ENCODE data around the gene DDO.

The DDO gene

DNA sequence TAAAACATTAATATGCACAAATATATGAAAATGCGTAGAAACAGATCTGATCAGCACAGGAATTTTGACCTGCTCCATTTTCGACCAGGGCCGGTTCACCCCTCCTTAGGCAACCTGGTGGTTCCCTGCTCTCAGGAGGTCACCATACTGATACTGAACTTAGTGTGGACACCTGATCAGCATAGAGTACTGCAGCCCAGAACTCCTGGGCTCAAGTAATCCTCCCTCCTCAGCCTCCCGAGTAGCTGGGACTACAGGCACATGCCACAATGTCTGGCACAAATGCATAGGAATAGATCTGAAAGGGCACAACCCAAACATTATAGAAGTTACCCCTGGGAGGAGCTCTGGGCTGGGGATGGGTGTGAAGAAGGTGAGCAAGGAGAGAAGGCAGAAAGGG, 24.7 kb upstream of the DDO start:
- ChIA-PET POLR2A (no interaction called here), CTCF (no interaction called here)
- no peak for DNase-seq (ENCODE audit: extremely low spot score)
- no peak for TF ChIP-seq SP1 (IDR thresholded peaks at IDR 0.05)
- TF ChIP-seq ELF4 (IDR thresholded peaks at IDR 0.05) = no peak
- TF ChIP-seq, protein P1, sequence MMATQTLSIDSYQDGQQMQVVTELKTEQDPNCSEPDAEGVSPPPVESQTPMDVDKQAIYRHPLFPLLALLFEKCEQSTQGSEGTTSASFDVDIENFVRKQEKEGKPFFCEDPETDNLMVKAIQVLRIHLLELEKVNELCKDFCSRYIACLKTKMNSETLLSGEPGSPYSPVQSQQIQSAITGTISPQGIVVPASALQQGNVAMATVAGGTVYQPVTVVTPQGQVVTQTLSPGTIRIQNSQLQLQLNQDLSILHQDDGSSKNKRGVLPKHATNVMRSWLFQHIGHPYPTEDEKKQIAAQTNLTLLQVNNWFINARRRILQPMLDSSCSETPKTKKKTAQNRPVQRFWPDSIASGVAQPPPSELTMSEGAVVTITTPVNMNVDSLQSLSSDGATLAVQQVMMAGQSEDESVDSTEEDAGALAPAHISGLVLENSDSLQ (IDR thresholded peaks at IDR 0.05) = no peak
- TF ChIP-seq FOXK2 (IDR thresholded peaks at IDR 0.05) = no peak
- no peak for TF ChIP-seq NFRKB (IDR thresholded peaks at IDR 0.05)
- no peak for TF ChIP-seq FOXA1 (IDR thresholded peaks at IDR 0.05)
- no peak for TF ChIP-seq BHLHE40 (IDR thresholded peaks at IDR 0.05; ENCODE audit: borderline replicate concordance)
- TF ChIP-seq LEF1 (IDR thresholded peaks at IDR 0.05; ENCODE audit: borderline replicate concordance) = no peak
- no peak for TF ChIP-seq TARDBP (IDR thresholded peaks at IDR 0.05)
- TF ChIP-seq ARNT (IDR thresholded peaks at IDR 0.05) = no peak
- TF ChIP-seq HDGF (IDR thresholded peaks at IDR 0.05; ENCODE audit: borderline replicate concordance) = no peak
- no peak for TF ChIP-seq ZNF384 (IDR thresholded peaks at IDR 0.05)
- no peak for TF ChIP-seq CTBP1 (IDR thresholded peaks at IDR 0.05; ENCODE audit: borderline replicate concordance)
- no peak for TF ChIP-seq SUZ12 (IDR thresholded peaks at IDR 0.05)
- no peak for TF ChIP-seq L3MBTL2 (conservative IDR thresholded peaks at IDR 0.05)
- TF ChIP-seq FOXM1 (IDR thresholded peaks at IDR 0.05; ENCODE audit: borderline replicate concordance) = no peak

- DNase-seq (ENCODE audit: extremely low spot score) = no peak
- ChIA-PET CTCF (no interaction called here), POLR2A (no interaction called here)
- no peak for TF ChIP-seq CTBP1 (IDR thresholded peaks at IDR 0.05; ENCODE audit: borderline replicate concordance)
- TF ChIP-seq FOXK2 (IDR thresholded peaks at IDR 0.05) = no peak
- no peak for TF ChIP-seq ELF4 (IDR thresholded peaks at IDR 0.05)
- TF ChIP-seq, protein P1 (IDR thresholded peaks at IDR 0.05) = no peak
- TF ChIP-seq SP1 (IDR thresholded peaks at IDR 0.05) = no peak
- TF ChIP-seq FOXM1 (IDR thresholded peaks at IDR 0.05; ENCODE audit: borderline replicate concordance) = no peak
- no peak for TF ChIP-seq NFRKB (IDR thresholded peaks at IDR 0.05)
- TF ChIP-seq FOXA1 (IDR thresholded peaks at IDR 0.05) = no peak
- TF ChIP-seq ZNF384 (IDR thresholded peaks at IDR 0.05) = no peak
- no peak for TF ChIP-seq L3MBTL2 (conservative IDR thresholded peaks at IDR 0.05)
- TF ChIP-seq BHLHE40 (IDR thresholded peaks at IDR 0.05; ENCODE audit: borderline replicate concordance) = no peak
- no peak for TF ChIP-seq HDGF (IDR thresholded peaks at IDR 0.05; ENCODE audit: borderline replicate concordance)
- TF ChIP-seq ARNT (IDR thresholded peaks at IDR 0.05) = no peak
- no peak for TF ChIP-seq LEF1 (IDR thresholded peaks at IDR 0.05; ENCODE audit: borderline replicate concordance)
- TF ChIP-seq SUZ12 (IDR thresholded peaks at IDR 0.05) = no peak
- no peak for TF ChIP-seq TARDBP (IDR thresholded peaks at IDR 0.05)
Measured at GRCh38 chr6:110439356-110439755, 24.0 kb upstream of the DDO start.

DNA sequence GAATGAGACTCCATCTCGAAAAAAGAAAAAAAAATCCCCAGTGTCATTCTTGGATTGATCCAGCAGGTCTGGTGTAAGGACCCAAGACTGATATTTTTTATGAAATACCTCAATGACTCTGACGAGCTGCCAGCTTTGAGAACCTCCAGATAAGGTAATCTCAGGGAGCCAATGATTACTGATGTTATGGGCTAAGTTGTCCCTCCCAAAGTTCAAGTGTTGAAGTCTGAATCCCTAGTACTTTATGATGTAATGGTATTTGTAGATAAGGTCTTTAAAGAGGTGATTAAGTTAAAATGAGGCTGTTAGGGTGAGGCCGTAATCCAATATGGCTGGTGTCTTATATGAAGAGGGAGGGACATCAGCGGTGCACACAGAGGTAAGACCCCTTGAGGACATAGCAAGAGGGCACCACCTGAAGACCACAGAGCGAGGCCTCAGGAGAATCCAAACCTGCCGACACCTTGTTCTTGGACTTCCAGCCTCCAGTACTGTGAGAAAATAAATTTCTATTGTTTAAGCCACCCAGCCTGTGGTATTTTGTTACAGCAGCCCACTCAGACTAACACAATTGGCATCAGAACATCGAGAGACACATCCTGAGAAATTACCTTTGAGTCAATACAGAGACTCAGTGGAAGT, 19.7 kb upstream of the DDO start:
- POLR2A ChIA-PET = no interaction called here
- no peak for DNase-seq (ENCODE audit: extremely low spot score)
- CTCF ChIA-PET = no interaction called here
- no peak for TF ChIP-seq SP1 (IDR thresholded peaks at IDR 0.05)
- TF ChIP-seq CTBP1 (IDR thresholded peaks at IDR 0.05; ENCODE audit: borderline replicate concordance) = no peak

GRCh38 chr6:110432285-110432900, 17.0 kb upstream of the DDO start:
- ChIA-PET POLR2A (no interaction called here), CTCF (no interaction called here)
- TF ChIP-seq HDGF (IDR thresholded peaks at IDR 0.05; ENCODE audit: borderline replicate concordance) (no peak), CTBP1 (IDR thresholded peaks at IDR 0.05; ENCODE audit: borderline replicate concordance) (no peak)
- no peak for DNase-seq (ENCODE audit: extremely low spot score)

DNA sequence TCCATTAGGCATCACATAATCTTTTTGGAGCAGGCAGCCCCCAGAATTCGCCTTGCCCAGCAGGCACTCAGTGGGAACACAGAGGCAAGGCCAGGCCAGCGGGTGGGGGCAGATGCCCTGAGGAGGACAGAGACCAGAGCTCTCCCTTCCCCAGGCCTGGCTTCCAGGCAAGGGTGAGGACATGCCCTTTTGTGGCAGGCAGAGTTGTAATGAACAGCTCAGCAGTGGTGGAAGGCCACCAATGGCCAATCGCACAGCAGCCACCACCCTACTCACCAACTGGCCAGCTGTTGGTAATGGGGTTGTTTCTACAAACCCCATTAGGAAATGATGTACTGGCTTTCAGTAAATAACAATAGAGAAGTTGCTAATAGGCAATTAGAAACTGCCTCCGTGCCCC, 15.4 kb upstream of the DDO start:
- TF ChIP-seq LEF1 (IDR thresholded peaks at IDR 0.05; ENCODE audit: borderline replicate concordance) = no peak
- no peak for TF ChIP-seq FOXA1 (IDR thresholded peaks at IDR 0.05)
- no peak for TF ChIP-seq BHLHE40 (IDR thresholded peaks at IDR 0.05; ENCODE audit: borderline replicate concordance)
- TF ChIP-seq ARNT (IDR thresholded peaks at IDR 0.05) = no peak
- TF ChIP-seq, protein P1 (IDR thresholded peaks at IDR 0.05) = no peak
- TF ChIP-seq HDGF (IDR thresholded peaks at IDR 0.05; ENCODE audit: borderline replicate concordance) = no peak
- TF ChIP-seq NFRKB (IDR thresholded peaks at IDR 0.05) = no peak
- TF ChIP-seq ZNF384 (IDR thresholded peaks at IDR 0.05) = no peak
- TF ChIP-seq ELF4 (IDR thresholded peaks at IDR 0.05) = no peak
- TF ChIP-seq TARDBP (IDR thresholded peaks at IDR 0.05) = no peak
- no peak for TF ChIP-seq SUZ12 (IDR thresholded peaks at IDR 0.05)
- TF ChIP-seq CTBP1 (IDR thresholded peaks at IDR 0.05; ENCODE audit: borderline replicate concordance) = no peak
- ChIA-PET POLR2A (no interaction called here), CTCF (no interaction called here)
- DNase-seq (ENCODE audit: extremely low spot score) = no peak

DNA sequence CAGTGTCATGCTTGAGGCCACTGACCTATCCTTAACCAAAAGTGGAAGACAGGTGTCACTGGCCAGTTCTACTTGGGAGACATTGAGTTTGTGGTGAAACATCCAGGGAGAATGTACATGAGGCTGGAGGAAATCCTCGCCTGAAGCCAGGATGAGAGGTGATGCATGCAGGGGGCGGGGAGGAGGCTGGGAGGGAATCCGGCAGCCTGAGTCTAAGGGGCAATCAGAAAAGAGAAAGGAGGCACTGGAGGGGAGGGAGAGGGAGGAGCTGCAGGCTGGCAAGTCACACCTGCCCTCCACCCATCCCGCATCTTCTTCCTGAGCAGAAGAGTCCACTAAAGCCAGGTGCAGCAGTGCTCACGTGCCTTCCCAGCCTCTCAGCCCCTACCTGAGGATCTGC, 14.9 kb upstream of the DDO start:
- ChIA-PET POLR2A (no interaction called here), CTCF (no interaction called here)
- no peak for DNase-seq (ENCODE audit: extremely low spot score)
- TF ChIP-seq CTBP1 (IDR thresholded peaks at IDR 0.05; ENCODE audit: borderline replicate concordance) (no peak), TARDBP (IDR thresholded peaks at IDR 0.05) (no peak), L3MBTL2 (conservative IDR thresholded peaks at IDR 0.05) (no peak), FOXM1 (IDR thresholded peaks at IDR 0.05; ENCODE audit: borderline replicate concordance) (no peak), HDGF (IDR thresholded peaks at IDR 0.05; ENCODE audit: borderline replicate concordance) (no peak), FOXK2 (IDR thresholded peaks at IDR 0.05) (no peak)
